CD14-positive monocyte (primary cell): ENCODE results near the gene RPL18. TPM values are rescaled to one million over a fixed set of nuclear protein-coding genes. Genes with fewer than 3 reads are reported as not detected.
"Not testable (repeated sequence)": the region's sequence is repeated elsewhere in the genome, so short reads cannot be mapped to it uniquely, and the experiment has no call there.

Experiments
- DNase-seq, 3 donors: peaks; one replicate each; pipeline ENCODE4 v3.0.0-alpha.2; 2011 to 2022
- H2AFZ ChIP-seq: 2 replicates; pipeline ENCODE4 v1.6.0; 2012; ENCODE audit warnings: mild to moderate bottlenecking, low read depth, low read length, inconsistent platforms; ENCODE audit not compliant: insufficient read depth, poor library complexity, severe bottlenecking
- H3K27ac ChIP-seq, 2 donors: 1 replicate in 1 of 2; 2 replicates in 1 of 2; pipeline ENCODE4 v1.5.1; 2012 to 2013; ENCODE audit warnings: low read length in 2 of 2, control low read depth in 1 of 2, inconsistent platforms in 1 of 2, low read depth in 1 of 2, mild to moderate bottlenecking in 1 of 2
- H3K27me3 ChIP-seq, 2 donors: one replicate each; pipeline versions ENCODE4 v1.6.0 to v1.6.1; 2011 to 2013; ENCODE audit warnings: low read length in 2 of 2; ENCODE audit not compliant: control insufficient read depth in 2 of 2, insufficient read depth in 2 of 2
- H3K36me3 ChIP-seq, 2 donors: replicated peaks in 1 of 2; 1 replicate in 1 of 2; 2 replicates in 1 of 2; pipeline versions ENCODE4 v1.5.1 to v1.6.1; 2012 to 2013; ENCODE audit warnings: low read length in 2 of 2, control low read depth in 1 of 2, inconsistent platforms in 1 of 2, mild to moderate bottlenecking in 1 of 2; ENCODE audit not compliant: insufficient read depth in 2 of 2, control insufficient read depth in 1 of 2
- H3K4me1 ChIP-seq, 2 donors: 1 replicate in 1 of 2; 2 replicates in 1 of 2; pipeline versions ENCODE4 v1.5.1 to v1.6.1; 2012 to 2013; ENCODE audit warnings: low read length in 2 of 2, control low read depth in 1 of 2, inconsistent platforms in 1 of 2, mild to moderate bottlenecking in 1 of 2, moderate library complexity in 1 of 2; ENCODE audit not compliant: insufficient read depth in 2 of 2, control insufficient read depth in 1 of 2
- H3K4me2 ChIP-seq: replicated peaks from 2 replicates; pipeline ENCODE3; 2012; ENCODE audit warnings: low read length, moderate library complexity, mild to moderate bottlenecking; ENCODE audit not compliant: poor library complexity, severe bottlenecking; ENCODE audit errors: extremely low read depth
- H3K4me3 ChIP-seq, 3 experiments: fragments of 200-600 bp in 1 of 3; sonication (generic) in 1 of 3; replicated peaks in 1 of 3; 1 replicate in 2 of 3; 2 replicates in 1 of 3; pipeline ENCODE4 v1.5.1; 2011 to 2013; ENCODE audit warnings: low read length in 3 of 3, mild to moderate bottlenecking in 3 of 3, control low read depth in 2 of 3, low read depth in 2 of 3, inconsistent platforms in 1 of 3, moderate library complexity in 1 of 3
- H3K79me2 ChIP-seq: 2 replicates; pipeline ENCODE4 v1.6.0; 2012; ENCODE audit warnings: mild to moderate bottlenecking, control low read depth, inconsistent platforms, low read length, moderate library complexity; ENCODE audit not compliant: insufficient read depth
- H3K9ac ChIP-seq: 2 replicates; pipeline ENCODE4 v1.6.0; 2017; ENCODE audit warnings: low read length, mild to moderate bottlenecking; ENCODE audit not compliant: insufficient read depth, poor library complexity, severe bottlenecking
- H3K9me3 ChIP-seq, 2 donors: replicated peaks in 1 of 2; 1 replicate in 1 of 2; 2 replicates in 1 of 2; pipeline versions ENCODE4 v1.5.1 to v1.6.1; 2012 to 2013; ENCODE audit warnings: low read length in 2 of 2, control low read depth in 1 of 2; ENCODE audit not compliant: control insufficient read depth in 1 of 2, insufficient read depth in 1 of 2
- H4K20me1 ChIP-seq: 2 replicates; pipeline ENCODE4 v1.6.0; 2012; ENCODE audit warnings: mild to moderate bottlenecking, low read length, control low read depth, moderate library complexity; ENCODE audit not compliant: insufficient read depth
- H3K27ac Mint-ChIP-seq, 7 donors: one replicate each; pipeline ENCODE4 v1.8.0; 2020; ENCODE audit warnings: mild to moderate bottlenecking in 7 of 7, mixed read lengths in 7 of 7, moderate library complexity in 6 of 7, inconsistent platforms in 2 of 7
- H3K27me3 Mint-ChIP-seq, 3 donors: one replicate each; pipeline ENCODE4 v1.8.0; 2021 to 2022; ENCODE audit warnings: low read depth in 3 of 3, mild to moderate bottlenecking in 3 of 3, mixed read lengths in 3 of 3, moderate library complexity in 3 of 3, inconsistent platforms in 1 of 3
- H3K36me3 Mint-ChIP-seq, 2 donors: one replicate each; pipeline ENCODE4 v1.8.0; 2020; ENCODE audit warnings: mixed read lengths in 2 of 2, inconsistent platforms in 1 of 2, mild to moderate bottlenecking in 1 of 2
- H3K4me1 Mint-ChIP-seq: one replicate; pipeline ENCODE4 v1.8.0; 2020; ENCODE audit warnings: mild to moderate bottlenecking, mixed read lengths
- H3K4me3 Mint-ChIP-seq, 2 donors: one replicate each; pipeline ENCODE4 v1.8.0; 2020; ENCODE audit warnings: mild to moderate bottlenecking in 2 of 2, mixed read lengths in 2 of 2, moderate library complexity in 1 of 2
- H3K9me3 Mint-ChIP-seq, 7 donors: one replicate each; pipeline ENCODE4 v1.8.0; 2020 to 2022; ENCODE audit warnings: mixed read lengths in 7 of 7, mild to moderate bottlenecking in 6 of 7, moderate library complexity in 6 of 7, inconsistent platforms in 2 of 7
- WGBS: methylation state at CpG from one replicate; pipeline ENCODE4 v1.1.5; 2013; ENCODE audit warnings: missing lambda C conversion rate; ENCODE audit not compliant: insufficient coverage; 5-methylcytosine and 5-hydroxymethylcytosine counted together
- intact Hi-C, 2 donors: fragments of 100-400 bp; cut with micrococcal nuclease; formaldehyde crosslinking; loops; one replicate each; pipeline versions ENCODE4 v1.15.0 to v1.15.1; 2023
- polyA plus RNA-seq, 3 donors: library from polyadenylated mRNA; depleted of rRNA in 1 of 3; unstranded in 2 of 3; stranded (reverse) in 1 of 3; fragments of 300-500 nt in 2 of 3; fragments of >200 nt in 1 of 3; fragmentation: Illumina TruSeq in 2 of 3; gene quantifications; 1 replicate in 2 of 3; 2 replicates in 1 of 3; pipeline ENCODE4 v1.2.3, GENCODE V29; 2012 to 2021
- TF ChIP-seq, protein P1 (sequence below): fragments of 200-600 bp; IDR thresholded peaks from one replicate; pipeline ENCODE4 v1.8.0; 2022; ENCODE audit warnings: antibody characterized with exemption, mild to moderate bottlenecking

Gene RPL18
- polyA plus RNA-seq, 3 donors, result 803 to 1,540 (median 892) TPM

- Mint-ChIP-seq H3K27me3 (peaks cover 0 to 2% (median 1%) of the 10 kb centered on the region in 3 donors), H3K27ac (peak overlapping the region; percentile 81 to 95 (median 88)), H3K4me3 (peak overlapping the region in 1 of 2 donors; percentile 75), H3K36me3 (peaks cover 21 to 31% of the 10 kb centered on the region in 2 donors), H3K4me1 (peaks cover 57% of the 10 kb centered on the region), H3K9me3 (peaks cover 0 to 3% (median 0%) of the 10 kb centered on the region in 7 donors)
- Histone ChIP-seq H2AFZ (no peak overlapping the region), H3K79me2 (peaks cover 37% of the 10 kb centered on the region), H3K36me3 (peaks cover 21 to 35% of the 10 kb centered on the region in 2 donors), H4K20me1 (peaks cover 35% of the 10 kb centered on the region), H3K4me2 (peak overlapping the region; percentile 93), H3K27ac (peak overlapping the region; percentile 35 to 96), H3K9me3 (no peaks in the 10 kb centered on the region), H3K4me3 (peak overlapping the region in 1 of 3 experiments; percentile 84), H3K4me1 (peaks cover 73 to 98% of the 10 kb centered on the region in 2 donors), H3K27me3 (no peaks in the 10 kb centered on the region), H3K9ac (no peak overlapping the region)
- DNase-seq, result peak in 1 of 3 donors; percentile 32
- WGBS, result 71% methylated on average over 8 of the region's 22 CpGs
- intact Hi-C loops, result loop anchor here (2.0 to 10.0 kb wide), 3 partner anchors 15 to 331 kb away; partner anchors contain the start of genes RPL18 (in 2 of the 2), SPHK2 (in 2 of the 2), EMP3 (in 1 of the 2) and FTL (in 1 of the 2)
- TF ChIP-seq, protein P1, sequence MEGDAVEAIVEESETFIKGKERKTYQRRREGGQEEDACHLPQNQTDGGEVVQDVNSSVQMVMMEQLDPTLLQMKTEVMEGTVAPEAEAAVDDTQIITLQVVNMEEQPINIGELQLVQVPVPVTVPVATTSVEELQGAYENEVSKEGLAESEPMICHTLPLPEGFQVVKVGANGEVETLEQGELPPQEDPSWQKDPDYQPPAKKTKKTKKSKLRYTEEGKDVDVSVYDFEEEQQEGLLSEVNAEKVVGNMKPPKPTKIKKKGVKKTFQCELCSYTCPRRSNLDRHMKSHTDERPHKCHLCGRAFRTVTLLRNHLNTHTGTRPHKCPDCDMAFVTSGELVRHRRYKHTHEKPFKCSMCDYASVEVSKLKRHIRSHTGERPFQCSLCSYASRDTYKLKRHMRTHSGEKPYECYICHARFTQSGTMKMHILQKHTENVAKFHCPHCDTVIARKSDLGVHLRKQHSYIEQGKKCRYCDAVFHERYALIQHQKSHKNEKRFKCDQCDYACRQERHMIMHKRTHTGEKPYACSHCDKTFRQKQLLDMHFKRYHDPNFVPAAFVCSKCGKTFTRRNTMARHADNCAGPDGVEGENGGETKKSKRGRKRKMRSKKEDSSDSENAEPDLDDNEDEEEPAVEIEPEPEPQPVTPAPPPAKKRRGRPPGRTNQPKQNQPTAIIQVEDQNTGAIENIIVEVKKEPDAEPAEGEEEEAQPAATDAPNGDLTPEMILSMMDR, result no peak
These were observed 14.4 kb upstream of the RPL18 start for GRCh38 chr19:48633148-48634035.

- TF ChIP-seq, protein P1, result no peak
- Mint-ChIP-seq H3K36me3 (peaks cover 21 to 32% of the 10 kb centered on the region in 2 donors), H3K27ac (peak overlapping the region in 5 of 7 donors; percentile 81 to 95 (median 86)), H3K4me3 (no peak overlapping the region), H3K4me1 (peaks cover 57% of the 10 kb centered on the region), H3K9me3 (peaks cover 0 to 3% (median 0%) of the 10 kb centered on the region in 7 donors), H3K27me3 (peaks cover 0 to 1% (median 1%) of the 10 kb centered on the region in 3 donors)
- Histone ChIP-seq H3K9ac (no peak overlapping the region), H3K79me2 (peaks cover 37% of the 10 kb centered on the region), H3K27me3 (no peaks in the 10 kb centered on the region), H3K9me3 (no peaks in the 10 kb centered on the region), H3K4me2 (no peak overlapping the region), H4K20me1 (peaks cover 35% of the 10 kb centered on the region), H3K4me1 (peaks cover 74 to 98% of the 10 kb centered on the region in 2 donors), H2AFZ (no peak overlapping the region), H3K4me3 (no peak overlapping the region), H3K27ac (peak overlapping the region; percentile 35 to 96), H3K36me3 (peaks cover 21 to 35% of the 10 kb centered on the region in 2 donors)
- intact Hi-C loops, result loop anchor here in 1 of 2 donors (10.0 kb wide), 2 partner anchors 308 to 332 kb away; partner anchors contain the start of genes EMP3 and FTL
- DNase-seq, result peak in 2 of 3 donors; percentile 45 to 56
These were observed 13.7 kb upstream of the RPL18 start for GRCh38 chr19:48632692-48633147.

DNA sequence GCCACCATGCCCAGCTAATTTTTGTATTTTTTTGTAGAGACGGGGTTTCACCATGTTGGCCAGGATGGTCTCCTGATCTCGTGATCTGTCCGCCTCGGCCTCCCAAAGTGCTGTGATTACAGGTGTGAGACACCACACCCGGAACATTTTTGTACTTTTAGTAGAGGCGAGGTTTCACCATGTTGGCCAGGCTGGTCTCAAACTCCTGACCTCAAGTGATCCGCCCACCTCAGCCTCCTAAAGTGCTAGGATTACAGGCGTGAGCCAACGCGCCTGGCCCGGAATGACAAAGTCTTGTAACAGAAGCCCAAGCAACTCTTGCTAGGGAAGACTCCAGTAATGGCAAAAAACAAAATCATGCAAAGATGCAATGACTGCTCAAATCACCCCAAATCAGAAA is 13.3 kb upstream of the RPL18 start:
- peaks cover 74 to 94% of the 10 kb centered on the region in 2 donors for H3K4me1 ChIP-seq
- peaks cover 37% of the 10 kb centered on the region for H3K79me2 ChIP-seq
- not testable (repeated sequence) for H3K9me3 Mint-ChIP-seq, DNase-seq, H3K4me2 ChIP-seq, H3K4me3 ChIP-seq, H3K9ac ChIP-seq, H3K27me3 Mint-ChIP-seq, H3K4me3 Mint-ChIP-seq, H2AFZ ChIP-seq, H3K27me3 ChIP-seq, H3K9me3 ChIP-seq
- Mint-ChIP-seq H3K4me1 (peaks cover 57% of the 10 kb centered on the region), H3K36me3 (peaks cover 21 to 36% of the 10 kb centered on the region in 2 donors), H3K27ac (peak overlapping the region in 3 of 7 donors; percentile 1 to 88 (median 85))
- WGBS, result 89% methylated on average over 9 of the region's 11 CpGs
- peak overlapping the region in 1 of 2 donors; percentile 96 for H3K27ac ChIP-seq
- peaks cover 21 to 39% of the 10 kb centered on the region in 2 donors for H3K36me3 ChIP-seq
- peaks cover 35% of the 10 kb centered on the region for H4K20me1 ChIP-seq
- intact Hi-C loops, result loop anchor here in 1 of 2 donors (10.0 kb wide), 2 partner anchors 307 to 333 kb away; partner anchors contain the start of genes EMP3 and FTL
